ENCODE measurements around the gene CMTM3. TPM values are rescaled to one million over a fixed set of nuclear protein-coding genes. Genes with fewer than 3 reads are reported as not detected.
A peak's percentile ranks its signal among the peaks of the same experiment; 100 is the strongest.

The CMTM3 gene
- total RNA-seq, 1 donor from 2014 or later: 62.4 TPM

DNA sequence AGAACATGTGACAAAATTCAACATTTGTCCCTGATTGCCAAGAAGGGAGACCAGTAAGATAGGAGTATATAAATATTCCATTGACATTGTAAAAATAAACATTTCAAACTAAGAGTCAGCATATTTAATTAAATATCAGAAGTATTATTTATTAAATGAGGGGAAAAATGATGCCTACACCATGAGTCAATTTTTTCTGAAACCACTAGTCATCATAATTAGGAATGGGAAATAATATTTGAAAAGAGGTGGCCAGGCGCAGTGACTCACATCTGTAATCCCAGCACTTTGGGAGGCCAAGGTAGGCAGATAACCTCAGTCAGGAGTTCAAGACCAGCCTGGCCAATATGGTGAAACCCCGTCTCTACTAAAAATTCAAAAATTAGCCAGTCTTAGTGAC lies 36.1 kb upstream of the CMTM3 start:
- Mint-ChIP-seq H3K36me3 (ENCODE audit: low read depth, unreplicated experiment) (peaks cover 16% of the 10 kb centered on the region), H3K27ac (ENCODE audit: unreplicated experiment) (no peak overlapping the region), H3K4me3 (ENCODE audit: unreplicated experiment) (no peak overlapping the region), H3K27me3 (ENCODE audit: low read depth, unreplicated experiment) (peaks cover 3% of the 10 kb centered on the region), H3K9me3 (ENCODE audit: unreplicated experiment) (no peaks in the 10 kb centered on the region), H3K4me1 (ENCODE audit: low read depth, unreplicated experiment) (peaks cover 26% of the 10 kb centered on the region)
- no peak for FAIRE-seq
- H3K9ac ChIP-seq (ENCODE audit: low read length): no peak overlapping the region
- peaks cover 4% of the 10 kb centered on the region for H3K36me3 ChIP-seq (ENCODE audit: insufficient read depth, low read length)
- no peaks in the 10 kb centered on the region for H4K20me1 ChIP-seq (ENCODE audit: insufficient read depth, low read length)
- peak overlapping the region; percentile 16 for H3K4me2 ChIP-seq (ENCODE audit: low read length)
- no peak overlapping the region for H2AFZ ChIP-seq (ENCODE audit: low read depth, low read length)
- no peaks in the 10 kb centered on the region for H3K9me3 ChIP-seq (ENCODE audit: insufficient read depth, low read depth, low read length)
- H3K79me2 ChIP-seq (ENCODE audit: insufficient read depth, low read length): no peaks in the 10 kb centered on the region
- peaks cover 26% of the 10 kb centered on the region for H3K4me1 ChIP-seq (ENCODE audit: insufficient read depth, low read length)
- no peak overlapping the region for H3K4me3 ChIP-seq (ENCODE audit: insufficient read depth, low read depth, low read length)
- H3K27ac ChIP-seq (ENCODE audit: low read depth, low read length): peak overlapping the region; percentile 79
- no peaks in the 10 kb centered on the region for H3K27me3 ChIP-seq (ENCODE audit: insufficient read depth, low read length)
- no peak for TF ChIP-seq EZH2 (IDR thresholded peaks at IDR 0.05; ENCODE audit: insufficient read depth, low read length)
- TF ChIP-seq, protein P1, sequence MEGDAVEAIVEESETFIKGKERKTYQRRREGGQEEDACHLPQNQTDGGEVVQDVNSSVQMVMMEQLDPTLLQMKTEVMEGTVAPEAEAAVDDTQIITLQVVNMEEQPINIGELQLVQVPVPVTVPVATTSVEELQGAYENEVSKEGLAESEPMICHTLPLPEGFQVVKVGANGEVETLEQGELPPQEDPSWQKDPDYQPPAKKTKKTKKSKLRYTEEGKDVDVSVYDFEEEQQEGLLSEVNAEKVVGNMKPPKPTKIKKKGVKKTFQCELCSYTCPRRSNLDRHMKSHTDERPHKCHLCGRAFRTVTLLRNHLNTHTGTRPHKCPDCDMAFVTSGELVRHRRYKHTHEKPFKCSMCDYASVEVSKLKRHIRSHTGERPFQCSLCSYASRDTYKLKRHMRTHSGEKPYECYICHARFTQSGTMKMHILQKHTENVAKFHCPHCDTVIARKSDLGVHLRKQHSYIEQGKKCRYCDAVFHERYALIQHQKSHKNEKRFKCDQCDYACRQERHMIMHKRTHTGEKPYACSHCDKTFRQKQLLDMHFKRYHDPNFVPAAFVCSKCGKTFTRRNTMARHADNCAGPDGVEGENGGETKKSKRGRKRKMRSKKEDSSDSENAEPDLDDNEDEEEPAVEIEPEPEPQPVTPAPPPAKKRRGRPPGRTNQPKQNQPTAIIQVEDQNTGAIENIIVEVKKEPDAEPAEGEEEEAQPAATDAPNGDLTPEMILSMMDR (IDR thresholded peaks at IDR 0.05; ENCODE audit: insufficient read depth, low read depth, low read length): no peak
- DNase-seq (ENCODE audit: low read depth): no peak

DNA sequence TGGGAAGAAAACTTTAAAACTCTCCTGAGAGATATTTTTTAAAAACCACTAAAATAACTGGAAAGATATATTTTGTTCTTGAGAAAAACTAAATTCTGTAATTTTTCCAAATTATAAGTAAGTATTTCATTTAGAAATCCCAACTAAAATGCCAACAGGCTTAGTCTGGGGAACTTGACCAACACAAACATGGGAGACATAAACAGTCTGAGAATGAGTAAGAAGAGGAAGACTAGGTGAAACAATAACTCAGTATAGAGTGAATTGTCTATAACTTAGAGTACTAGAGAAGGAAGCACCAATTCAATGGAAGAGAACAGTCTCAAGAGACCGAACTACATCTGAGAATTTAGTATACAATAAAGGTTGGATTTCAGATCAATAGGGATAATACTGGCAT lies 35.4 kb upstream of the CMTM3 start:
- peak overlapping the region; percentile 0 for H3K27ac Mint-ChIP-seq (ENCODE audit: unreplicated experiment)

DNA sequence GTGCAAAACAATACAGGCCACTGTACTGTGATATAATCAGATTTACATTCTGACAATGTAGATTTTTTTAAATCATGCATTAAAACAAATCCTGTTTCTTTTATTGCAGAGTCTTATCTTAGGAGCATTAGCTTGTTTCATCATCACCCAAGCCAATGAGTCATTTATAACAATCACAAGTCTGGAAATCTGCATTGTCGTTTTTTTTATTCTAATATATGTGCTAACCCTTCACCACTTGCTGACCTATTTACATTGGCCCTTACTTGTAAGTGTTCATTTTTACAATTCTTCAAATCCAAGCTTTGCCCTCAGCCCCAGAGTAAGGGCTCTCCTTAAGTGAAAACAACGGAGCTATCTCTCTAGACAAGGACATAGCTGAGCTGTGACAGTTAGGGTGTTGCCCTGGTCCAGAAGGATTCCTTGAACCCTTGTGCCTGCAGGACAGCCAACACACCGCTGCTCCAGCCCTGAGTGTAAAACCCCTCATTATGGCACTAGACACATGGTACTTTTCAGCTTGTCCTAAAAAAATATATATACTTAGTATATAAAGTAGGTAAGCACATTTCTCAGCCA lies 34.6 kb upstream of the CMTM3 start:
- peaks cover 23% of the 10 kb centered on the region for H3K4me1 Mint-ChIP-seq (ENCODE audit: low read depth, unreplicated experiment)
- Histone ChIP-seq H4K20me1 (ENCODE audit: insufficient read depth, low read length) (no peaks in the 10 kb centered on the region), H3K9me3 (ENCODE audit: insufficient read depth, low read depth, low read length) (no peaks in the 10 kb centered on the region), H3K4me3 (ENCODE audit: insufficient read depth, low read depth, low read length) (no peak overlapping the region), H3K9ac (ENCODE audit: low read length) (no peak overlapping the region), H3K36me3 (ENCODE audit: insufficient read depth, low read length) (peaks cover 2% of the 10 kb centered on the region), H3K4me2 (ENCODE audit: low read length) (peak overlapping the region; percentile 71), H3K79me2 (ENCODE audit: insufficient read depth, low read length) (no peaks in the 10 kb centered on the region), H3K27me3 (ENCODE audit: insufficient read depth, low read length) (no peaks in the 10 kb centered on the region), H3K27ac (ENCODE audit: low read depth, low read length) (peak overlapping the region; percentile 79), H2AFZ (ENCODE audit: low read depth, low read length) (no peak overlapping the region), H3K4me1 (ENCODE audit: insufficient read depth, low read length) (peaks cover 23% of the 10 kb centered on the region)
- H3K4me3 Mint-ChIP-seq (ENCODE audit: unreplicated experiment): no peak overlapping the region
- no peaks in the 10 kb centered on the region for H3K9me3 Mint-ChIP-seq (ENCODE audit: unreplicated experiment)
- no peak overlapping the region for H3K27ac Mint-ChIP-seq (ENCODE audit: unreplicated experiment)
- peak; percentile 76 for DNase-seq (ENCODE audit: low read depth)
- FAIRE-seq: no peak
- peaks cover 5% of the 10 kb centered on the region for H3K27me3 Mint-ChIP-seq (ENCODE audit: low read depth, unreplicated experiment)
- peaks cover 9% of the 10 kb centered on the region for H3K36me3 Mint-ChIP-seq (ENCODE audit: low read depth, unreplicated experiment)
- TF ChIP-seq EZH2 (IDR thresholded peaks at IDR 0.05; ENCODE audit: insufficient read depth, low read length): no peak
- TF ChIP-seq, protein P1 (IDR thresholded peaks at IDR 0.05; ENCODE audit: insufficient read depth, low read depth, low read length): no peak

More for the DNA sequence above, 35.4 kb upstream of the CMTM3 start:
- Mint-ChIP-seq H3K27me3 (ENCODE audit: low read depth, unreplicated experiment) (peaks cover 3% of the 10 kb centered on the region), H3K4me3 (ENCODE audit: unreplicated experiment) (no peak overlapping the region), H3K36me3 (ENCODE audit: low read depth, unreplicated experiment) (peaks cover 11% of the 10 kb centered on the region), H3K9me3 (ENCODE audit: unreplicated experiment) (no peaks in the 10 kb centered on the region), H3K4me1 (ENCODE audit: low read depth, unreplicated experiment) (peaks cover 26% of the 10 kb centered on the region)
- TF ChIP-seq, protein P1 (IDR thresholded peaks at IDR 0.05; ENCODE audit: insufficient read depth, low read depth, low read length): no peak
- TF ChIP-seq EZH2 (IDR thresholded peaks at IDR 0.05; ENCODE audit: insufficient read depth, low read length): no peak
- no peaks in the 10 kb centered on the region for H3K27me3 ChIP-seq (ENCODE audit: insufficient read depth, low read length)
- no peaks in the 10 kb centered on the region for H3K9me3 ChIP-seq (ENCODE audit: insufficient read depth, low read depth, low read length)
- H3K79me2 ChIP-seq (ENCODE audit: insufficient read depth, low read length): no peaks in the 10 kb centered on the region
- peaks cover 2% of the 10 kb centered on the region for H3K36me3 ChIP-seq (ENCODE audit: insufficient read depth, low read length)
- H4K20me1 ChIP-seq (ENCODE audit: insufficient read depth, low read length): no peaks in the 10 kb centered on the region
- H3K4me3 ChIP-seq (ENCODE audit: insufficient read depth, low read depth, low read length): no peak overlapping the region
- peak; percentile 80 for DNase-seq (ENCODE audit: low read depth)
- peak overlapping the region; percentile 71 for H3K4me2 ChIP-seq (ENCODE audit: low read length)
- no peak for FAIRE-seq
- peak overlapping the region; percentile 79 for H3K27ac ChIP-seq (ENCODE audit: low read depth, low read length)
- peaks cover 26% of the 10 kb centered on the region for H3K4me1 ChIP-seq (ENCODE audit: insufficient read depth, low read length)
- no peak overlapping the region for H3K9ac ChIP-seq (ENCODE audit: low read length)
- no peak overlapping the region for H2AFZ ChIP-seq (ENCODE audit: low read depth, low read length)

Data from astrocyte (in vitro differentiated cells and primary cell).